Renal pelvis (tissue), 4 donors: ENCODE measurements around the gene ZNF148. TPM values are rescaled to one million over a fixed set of nuclear protein-coding genes. Genes with fewer than 3 reads are reported as not detected.

Source experiments
- DNase-seq: peaks from one replicate; pipeline ENCODE4 v3.0.0-alpha.2; 2013
- polyA plus RNA-seq, 3 donors: library from polyadenylated mRNA; unstranded; fragments of 120-200 nt; gene quantifications; one replicate each; pipeline ENCODE4 v1.2.1, GENCODE V29; 2013; ENCODE audit not compliant: insufficient read length in 3 of 3

The ZNF148 gene
- polyA plus RNA-seq, 3 donors: 40.3 to 47.3 (median 43.5) TPM

DNA sequence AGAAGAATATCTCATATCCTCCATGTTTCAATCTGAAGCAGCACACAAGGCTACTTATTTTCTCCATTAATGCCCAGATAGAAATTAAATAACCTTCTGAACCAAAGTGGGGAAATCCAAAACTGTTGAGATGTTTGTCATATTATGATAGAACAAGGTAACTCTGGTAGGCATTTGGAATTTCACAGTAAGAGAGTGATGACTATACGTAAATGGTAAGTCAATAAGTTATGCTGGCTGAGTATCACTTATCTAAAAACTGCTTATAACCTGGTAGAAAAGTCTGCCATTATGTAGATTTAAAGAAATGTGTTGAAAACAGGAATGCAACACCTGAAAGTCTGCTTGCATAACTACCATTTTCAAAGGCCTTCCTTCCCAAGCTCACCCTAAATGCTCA lies 145.4 kb downstream of the ZNF148 start:
- no peak for DNase-seq

DNA sequence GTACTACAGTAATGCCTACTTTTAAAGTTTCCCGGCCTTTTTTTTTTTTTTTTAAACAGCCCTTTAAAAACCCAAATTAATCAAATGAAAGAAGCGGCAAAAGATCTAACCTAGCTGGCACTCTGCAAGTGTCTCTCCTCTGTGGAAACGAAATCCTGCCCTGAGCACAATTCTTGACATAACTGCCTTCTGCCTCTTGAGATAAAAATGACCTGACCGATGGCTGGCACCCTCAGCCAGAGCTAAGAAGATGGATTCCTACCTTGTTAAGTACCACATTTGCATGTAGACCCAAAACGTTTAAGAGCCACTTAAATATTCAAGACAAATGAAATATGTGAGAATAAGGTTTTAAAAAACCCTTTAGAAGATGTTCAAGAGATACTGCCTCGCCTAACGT lies 146.0 kb downstream of the ZNF148 start:
- no peak for DNase-seq

GRCh38 chr3:125221831-125222230 lies 153.3 kb downstream of the ZNF148 start:
- DNase-seq: no peak

GRCh38 chr3:125220727-125221429 lies 154.2 kb downstream of the ZNF148 start:
- no peak for DNase-seq

GRCh38 chr3:125220183-125220582 lies 154.9 kb downstream of the ZNF148 start:
- no peak for DNase-seq

- no peak for DNase-seq
These were observed 155.8 kb downstream of the ZNF148 start for GRCh38 chr3:125219261-125219701.

- no peak for DNase-seq
These were observed 160.4 kb downstream of the ZNF148 start for GRCh38 chr3:125214738-125215137.

DNA sequence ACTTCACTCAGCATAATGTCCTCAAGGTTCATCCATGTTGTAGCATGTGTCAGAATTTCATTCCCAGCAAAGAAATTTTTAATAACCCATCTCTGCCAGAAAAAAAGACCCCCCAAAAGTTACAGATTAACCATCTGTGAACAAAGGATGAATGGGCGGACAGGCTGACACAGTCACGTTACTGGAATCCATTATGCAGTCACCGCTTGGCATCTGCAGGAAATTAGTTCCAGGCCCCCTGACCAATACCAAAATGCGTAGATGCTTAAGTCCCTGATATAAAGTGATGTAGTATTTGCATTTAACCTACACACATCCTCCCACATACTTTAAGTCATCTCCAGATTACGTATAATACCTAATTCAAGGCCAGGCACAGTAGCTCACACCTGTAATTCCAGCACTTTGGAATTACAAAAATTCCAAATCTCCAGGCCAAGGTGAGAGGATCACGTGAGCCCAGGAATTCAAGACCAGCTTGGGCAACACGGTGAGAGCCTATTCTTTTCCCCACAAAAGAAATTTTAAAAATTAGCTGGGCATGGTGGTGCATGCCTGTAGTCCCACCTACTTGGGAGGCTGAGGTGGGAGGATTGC lies 161.1 kb downstream of the ZNF148 start:
- no peak for DNase-seq

- no peak for DNase-seq
These were observed 161.8 kb downstream of the ZNF148 start for GRCh38 chr3:125213364-125213755.

GRCh38 chr3:125212509-125213363 lies 162.4 kb downstream of the ZNF148 start, which contains the start of gene SLC12A8:
Gene SLC12A8 (minus strand): TSS chr3:125212748. CDS start chr3:125211349, 1,399 bp downstream.
- no peak for DNase-seq

- no peak for DNase-seq
These were observed 163.0 kb downstream of the ZNF148 start for GRCh38 chr3:125212091-125212508.

DNA sequence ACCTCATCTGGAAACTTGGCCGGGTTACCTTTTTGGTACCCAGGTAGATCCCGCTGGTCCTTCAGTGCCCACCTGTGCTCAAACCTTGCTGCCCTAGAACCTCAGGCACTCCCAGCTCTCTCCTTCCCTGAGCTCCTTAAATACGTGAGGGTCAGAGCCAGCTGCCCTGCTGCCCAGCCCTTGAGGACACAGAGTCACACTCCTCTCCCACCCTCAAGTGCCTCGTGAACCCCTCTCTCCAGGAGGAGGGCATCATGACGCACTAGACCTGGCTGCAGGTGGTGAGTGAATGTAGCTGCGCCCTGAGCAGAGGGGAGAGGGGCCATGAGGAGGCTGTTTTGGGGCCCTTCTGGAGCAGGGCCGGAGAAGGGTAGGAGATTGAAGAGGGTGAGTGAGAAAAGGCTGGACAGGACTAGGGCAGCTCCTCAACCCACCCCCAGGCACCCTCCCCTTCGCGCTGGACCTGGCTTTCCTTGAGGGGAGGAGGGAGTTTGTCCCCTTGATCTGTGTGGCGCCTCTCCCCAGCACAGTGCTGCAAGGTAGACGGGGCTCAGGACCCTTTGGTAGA lies 163.5 kb downstream of the ZNF148 start:
- DNase-seq: no peak

DNA sequence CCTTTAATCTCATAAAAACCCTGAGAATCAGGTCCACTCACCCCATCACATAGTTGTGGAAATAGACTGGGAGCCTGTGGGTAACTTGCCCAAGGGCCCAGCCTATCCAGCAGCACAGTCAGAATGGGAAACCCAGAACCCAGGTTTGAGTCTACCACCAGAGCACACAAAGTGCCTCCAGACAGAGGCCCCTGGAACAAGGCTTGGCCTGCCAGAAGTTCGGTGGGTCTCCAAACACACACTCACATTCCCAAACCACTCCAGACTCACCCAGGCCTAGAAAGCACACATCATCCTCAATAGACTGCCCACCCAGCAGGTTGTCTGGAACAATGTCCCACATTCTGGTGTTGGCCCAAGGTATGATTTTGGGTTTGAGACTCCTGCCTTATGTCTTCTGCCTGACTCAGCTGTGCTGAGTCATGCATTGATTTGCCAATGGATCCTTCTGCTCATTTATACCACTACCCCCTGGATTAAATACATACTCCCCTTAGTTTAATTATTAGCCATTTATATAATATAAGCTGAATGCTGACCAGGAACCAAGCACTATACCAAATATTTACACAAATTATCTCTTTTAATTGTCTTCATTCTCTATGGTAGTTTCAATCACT lies 167.1 kb downstream of the ZNF148 start:
- no peak for DNase-seq

GRCh38 chr3:125207507-125207906 lies 167.6 kb downstream of the ZNF148 start:
- no peak for DNase-seq

DNA sequence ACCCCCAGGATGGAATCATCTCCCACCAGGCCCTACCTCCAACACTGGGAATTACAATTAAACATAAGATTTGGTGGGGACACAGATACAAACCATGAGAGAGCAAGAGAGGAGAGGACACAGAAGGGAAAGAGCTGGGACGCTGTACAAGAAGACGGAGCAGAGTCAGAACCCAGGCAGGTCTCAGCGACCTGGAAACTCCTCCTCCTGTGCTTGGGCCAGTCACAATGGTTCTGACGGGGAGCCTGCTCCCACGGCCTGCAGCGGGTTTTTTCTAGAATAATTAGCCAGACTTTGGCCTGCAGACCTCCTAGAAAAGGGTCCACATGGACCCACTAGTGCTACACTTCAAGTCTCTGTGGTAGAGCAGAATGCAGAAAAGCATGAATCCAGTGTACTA lies 168.2 kb downstream of the ZNF148 start:
- no peak for DNase-seq

DNA sequence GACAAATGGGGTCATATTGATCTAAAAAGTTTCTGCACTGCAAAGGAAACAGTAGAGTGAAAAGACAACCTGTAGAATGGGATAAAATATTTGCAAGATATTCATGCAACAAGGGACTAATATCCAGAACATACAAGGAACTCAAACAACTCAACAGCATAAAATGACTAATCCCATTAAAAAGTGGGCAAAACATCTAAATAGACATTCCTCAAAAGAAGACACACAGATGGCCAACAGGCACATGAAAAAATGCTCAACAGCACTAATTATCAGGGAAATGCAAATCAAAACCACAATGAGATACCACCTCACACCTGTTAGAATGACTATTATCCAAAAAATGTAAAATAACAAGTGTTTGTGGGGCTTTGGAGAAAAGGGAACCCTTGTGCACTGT lies 171.4 kb downstream of the ZNF148 start:
- no peak for DNase-seq

DNA sequence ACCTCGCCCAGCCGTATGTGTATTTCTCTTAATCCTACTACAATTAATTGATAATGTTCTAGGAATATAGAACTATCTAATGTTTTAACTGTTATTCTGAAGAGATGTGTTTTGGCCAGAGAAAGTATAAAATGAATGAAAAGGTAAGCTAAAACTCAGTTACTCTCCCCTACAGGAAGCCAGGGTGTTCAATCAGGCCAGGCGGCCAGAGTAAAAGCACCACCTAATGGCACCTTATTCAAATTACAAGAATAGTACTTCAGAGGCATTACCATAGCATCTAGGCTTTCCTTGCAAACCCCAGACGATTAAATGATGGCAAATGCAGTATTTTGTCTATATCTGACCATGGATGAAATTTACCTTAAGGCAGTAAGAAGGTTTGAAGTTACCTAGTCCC lies 172.9 kb downstream of the ZNF148 start:
- no peak for DNase-seq

GRCh38 chr3:125200731-125201139 lies 174.4 kb downstream of the ZNF148 start:
- DNase-seq: no peak

DNA sequence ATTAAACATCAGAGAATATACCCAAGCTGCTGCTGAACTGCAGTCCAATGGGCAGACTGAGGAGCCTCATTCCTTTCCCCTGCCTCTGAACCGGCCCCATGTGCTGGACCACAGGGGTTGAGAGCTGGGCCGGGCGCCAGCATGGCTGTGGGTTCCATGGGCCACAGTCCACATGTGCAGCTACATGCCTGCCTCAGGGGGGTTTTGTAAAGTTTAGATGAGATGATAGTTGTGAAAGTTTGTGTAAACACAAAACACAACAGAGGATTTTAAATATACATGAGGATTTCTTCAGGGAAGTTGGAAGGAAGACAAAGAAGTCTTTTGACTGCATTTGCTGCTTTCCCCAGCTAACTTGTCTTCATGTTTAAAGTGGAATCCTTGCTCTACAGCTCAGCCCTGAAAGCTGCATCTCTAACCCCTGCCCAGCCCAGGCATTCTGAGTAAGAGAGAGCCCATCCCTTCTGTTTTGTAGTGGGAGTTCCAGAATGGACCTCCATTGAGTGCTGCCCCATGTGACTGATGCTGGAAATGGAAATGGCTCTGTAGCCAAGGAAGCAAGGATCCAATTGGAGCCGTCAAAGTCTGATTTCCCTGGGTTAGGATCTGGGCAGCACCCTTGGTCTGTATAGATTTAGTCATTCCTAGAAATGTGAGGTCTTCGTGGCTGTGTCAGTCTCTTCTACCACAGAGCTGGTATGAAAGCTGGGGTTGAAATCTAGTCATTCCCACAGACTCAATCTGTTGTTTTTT lies 180.1 kb downstream of the ZNF148 start:
- no peak for DNase-seq

- DNase-seq: no peak
These were observed 180.9 kb downstream of the ZNF148 start for GRCh38 chr3:125194061-125194848.
